GM19467 (cell line): ENCODE measurements around the gene SCGB1C1.
"Not testable (repeated sequence)": the region's sequence is repeated elsewhere in the genome, so short reads cannot be mapped to it uniquely, and the experiment has no call there.

Experiments used
- ATAC-seq: cut with Tn5 transposase; IDR thresholded peaks from one replicate; pipeline ENCODE4 v1.9.1; 2021; ENCODE audit warnings: mild to moderate bottlenecking, moderate library complexity; ENCODE audit not compliant: unreplicated experiment

Gene SCGB1C1

GRCh38 chr11:192674-193128 is at the start of gene SCGB1C1:
TSS of gene SCGB1C1 (plus strand) at chr11:193078. CDS start at chr11:193100, 22 bp downstream.
- not testable (repeated sequence) for ATAC-seq

- ATAC-seq: not testable (repeated sequence)
These were observed 12.6 kb upstream of the SCGB1C1 start for GRCh38 chr11:180242-180641.

- ATAC-seq: peak; percentile 30
These were observed 3.6 kb upstream of the SCGB1C1 start for GRCh38 chr11:189200-189783.

GRCh38 chr11:189843-190311 is 3.0 kb upstream of the SCGB1C1 start:
- peak; percentile 87 for ATAC-seq

- not testable (repeated sequence) for ATAC-seq
These were observed 2.3 kb upstream of the SCGB1C1 start for GRCh38 chr11:190546-190945.

- ATAC-seq: not testable (repeated sequence)
These were observed 1.1 kb upstream of the SCGB1C1 start for GRCh38 chr11:191490-192478.

- ATAC-seq: not testable (repeated sequence)
These were observed 603 bp downstream of the SCGB1C1 start for GRCh38 chr11:193481-193880.

GRCh38 chr11:196786-197731 is 4.2 kb downstream of the SCGB1C1 start:
- ATAC-seq: no peak

- no peak for ATAC-seq
These were observed 4.9 kb downstream of the SCGB1C1 start for GRCh38 chr11:197741-198235.

- ATAC-seq: no peak
These were observed 5.4 kb downstream of the SCGB1C1 start for GRCh38 chr11:198236-198806.

- ATAC-seq: no peak
These were observed 6.2 kb downstream of the SCGB1C1 start for GRCh38 chr11:199004-199581.

- ATAC-seq: no peak
These were observed 6.9 kb downstream of the SCGB1C1 start for GRCh38 chr11:199782-200181.

- no peak for ATAC-seq
These were observed 7.5 kb downstream of the SCGB1C1 start for GRCh38 chr11:200224-201003.

GRCh38 chr11:201966-202365 is 9.1 kb downstream of the SCGB1C1 start:
- no peak for ATAC-seq

- no peak for ATAC-seq
These were observed 9.6 kb downstream of the SCGB1C1 start for GRCh38 chr11:202490-202889.

- ATAC-seq: no peak
These were observed 10.4 kb downstream of the SCGB1C1 start for GRCh38 chr11:203056-203944.

- no peak for ATAC-seq
These were observed 11.2 kb downstream of the SCGB1C1 start for GRCh38 chr11:203945-204586.
